ENCODE measurements around the gene FEM1A. TPM values are rescaled to one million over a fixed set of nuclear protein-coding genes. Genes with fewer than 3 reads are reported as not detected.
A peak's percentile ranks its signal among the peaks of the same experiment; 100 is the strongest.

FEM1A gene
- total and polyA plus RNA-seq, 9 of the 15 experiments (the other 6 are each of a cell fraction or from before 2014, with no cell fraction given) = 0.08 to 19.0 (median 6.8) TPM

- ChIA-PET CTCF (ENCODE audit: low intra/inter-chr PET ratio) (interaction anchor here (0.7 kb wide), 1 partner anchor 17 kb away, joined by 3 read pairs; no protein-coding TSS in a partner anchor), POLR2A (no interaction called here)
- Histone ChIP-seq H3K4me3 (peak overlapping the region; percentile 28), H3K9me1 (ENCODE audit: control insufficient read depth, insufficient read depth, low read length) (no peaks in the 10 kb centered on the region), H4K20me1 (replicated peaks; ENCODE audit: control insufficient read depth, insufficient read depth, low read length) (peaks cover 19% of the 10 kb centered on the region), H2AFZ (ENCODE audit: low read depth, low read length) (no peak overlapping the region), H3K4me2 (ENCODE audit: insufficient read depth, low read length) (peak overlapping the region; percentile 64), H3K4me1 (replicated peaks in 1 of 2; ENCODE audit: control insufficient read depth in 2 of 2, insufficient read depth in 2 of 2, low read length in 2 of 2) (peaks cover 14 to 47% of the 10 kb centered on the region in 2 experiments), H3K79me2 (ENCODE audit: control insufficient read depth, insufficient read depth, low read length) (peaks cover 53% of the 10 kb centered on the region), H3K36me3 (ENCODE audit: control insufficient read depth, insufficient read depth, low read length) (peaks cover 47% of the 10 kb centered on the region; the same call in 2 of the 3 replicates), H3K9ac (ENCODE audit: insufficient read depth in 1 of 2, low read depth in 2 of 2, low read length in 2 of 2) (peak overlapping the region in 1 of 2 experiments; percentile 100; a peak in 3 of 4 replicates), H3K27ac (ENCODE audit: extremely low read depth, low read depth, low read length) (peak overlapping the region; percentile 2; the same call in 1 of the 3 replicates), H3K9me3 (replicated peaks; ENCODE audit: control insufficient read depth, insufficient read depth, low read depth, low read length) (no peaks in the 10 kb centered on the region), H3K27me3 (ENCODE audit: control insufficient read depth in 2 of 2, insufficient read depth in 2 of 2, low read length in 2 of 2) (no peaks in the 10 kb centered on the region)
- in situ Hi-C loops (cut with MboI) (loop anchor here (5.0 to 10.0 kb wide), 2 partner anchors 63 to 220 kb away; no protein-coding TSS in a partner anchor), intact Hi-C loops (cut with micrococcal nuclease) (no loop called here)
- ATAC-seq = no peak
- no peak for FAIRE-seq
- WGBS (ENCODE audit: insufficient coverage, low coverage, missing lambda C conversion rate) = 73% methylated on average over 11 of the region's 11 CpGs
- peak in 1 of 3 experiments; percentile 16 for TF ChIP-seq YY1 (IDR thresholded peaks at IDR 0.05; ENCODE audit: borderline replicate concordance in 1 of 3, control insufficient read depth in 1 of 3, extremely low read depth in 1 of 3, insufficient read depth in 3 of 3, insufficient read length in 1 of 3, insufficient replicate concordance in 2 of 3, low read depth in 1 of 3, low read length in 2 of 3)
- TF ChIP-seq RBFOX2 (IDR thresholded peaks at IDR 0.05; ENCODE audit: low read depth, low read length) = peak; percentile 20; the same call in 1 of the 2 replicates
- no peak for TF ChIP-seq ZSCAN29 (IDR thresholded peaks at IDR 0.05)
- peak in 1 of 4 experiments; percentile 7 for DNase-seq (ENCODE audit: extremely low read depth in 1 of 4, low spot score in 3 of 4)
- no TSS peak for BruUV-seq (replicated peaks)
Measured at GRCh38 chr19:4794971-4795370, 3.4 kb downstream of the FEM1A start.

- Histone ChIP-seq H3K4me3 (peak overlapping the region; percentile 28; the same call in 1 of the 2 replicates), H3K27ac (ENCODE audit: extremely low read depth, low read depth, low read length) (no peak overlapping the region), H3K36me3 (ENCODE audit: control insufficient read depth, insufficient read depth, low read length) (peaks cover 47% of the 10 kb centered on the region; the same call in 2 of the 3 replicates), H4K20me1 (replicated peaks; ENCODE audit: control insufficient read depth, insufficient read depth, low read length) (peaks cover 19% of the 10 kb centered on the region), H3K79me2 (ENCODE audit: control insufficient read depth, insufficient read depth, low read length) (peaks cover 53% of the 10 kb centered on the region), H3K9me3 (replicated peaks; ENCODE audit: control insufficient read depth, insufficient read depth, low read depth, low read length) (no peaks in the 10 kb centered on the region), H2AFZ (ENCODE audit: low read depth, low read length) (no peak overlapping the region), H3K9me1 (ENCODE audit: control insufficient read depth, insufficient read depth, low read length) (no peaks in the 10 kb centered on the region), H3K27me3 (ENCODE audit: control insufficient read depth in 2 of 2, insufficient read depth in 2 of 2, low read length in 2 of 2) (no peaks in the 10 kb centered on the region), H3K9ac (ENCODE audit: insufficient read depth in 1 of 2, low read depth in 2 of 2, low read length in 2 of 2) (peak overlapping the region in 1 of 2 experiments; percentile 100; a peak in 1 of 4 replicates), H3K4me2 (ENCODE audit: insufficient read depth, low read length) (peak overlapping the region; percentile 64), H3K4me1 (replicated peaks in 1 of 2; ENCODE audit: control insufficient read depth in 2 of 2, insufficient read depth in 2 of 2, low read length in 2 of 2) (peaks cover 14 to 51% of the 10 kb centered on the region in 2 experiments)
- ChIA-PET POLR2A (no interaction called here), CTCF (ENCODE audit: low intra/inter-chr PET ratio) (no interaction called here)
- FAIRE-seq (no peak), ATAC-seq (no peak), DNase-seq (ENCODE audit: extremely low read depth in 1 of 4, low spot score in 3 of 4) (peak in 1 of 4 experiments; percentile 7)
- TF ChIP-seq RFX7 (CRISPR knock-in tag; IDR thresholded peaks at IDR 0.05) (no peak), ZNF76 (CRISPR knock-in tag; IDR thresholded peaks at IDR 0.05; ENCODE audit: borderline replicate concordance) (no peak)
- TF ChIP-seq, protein P1, sequence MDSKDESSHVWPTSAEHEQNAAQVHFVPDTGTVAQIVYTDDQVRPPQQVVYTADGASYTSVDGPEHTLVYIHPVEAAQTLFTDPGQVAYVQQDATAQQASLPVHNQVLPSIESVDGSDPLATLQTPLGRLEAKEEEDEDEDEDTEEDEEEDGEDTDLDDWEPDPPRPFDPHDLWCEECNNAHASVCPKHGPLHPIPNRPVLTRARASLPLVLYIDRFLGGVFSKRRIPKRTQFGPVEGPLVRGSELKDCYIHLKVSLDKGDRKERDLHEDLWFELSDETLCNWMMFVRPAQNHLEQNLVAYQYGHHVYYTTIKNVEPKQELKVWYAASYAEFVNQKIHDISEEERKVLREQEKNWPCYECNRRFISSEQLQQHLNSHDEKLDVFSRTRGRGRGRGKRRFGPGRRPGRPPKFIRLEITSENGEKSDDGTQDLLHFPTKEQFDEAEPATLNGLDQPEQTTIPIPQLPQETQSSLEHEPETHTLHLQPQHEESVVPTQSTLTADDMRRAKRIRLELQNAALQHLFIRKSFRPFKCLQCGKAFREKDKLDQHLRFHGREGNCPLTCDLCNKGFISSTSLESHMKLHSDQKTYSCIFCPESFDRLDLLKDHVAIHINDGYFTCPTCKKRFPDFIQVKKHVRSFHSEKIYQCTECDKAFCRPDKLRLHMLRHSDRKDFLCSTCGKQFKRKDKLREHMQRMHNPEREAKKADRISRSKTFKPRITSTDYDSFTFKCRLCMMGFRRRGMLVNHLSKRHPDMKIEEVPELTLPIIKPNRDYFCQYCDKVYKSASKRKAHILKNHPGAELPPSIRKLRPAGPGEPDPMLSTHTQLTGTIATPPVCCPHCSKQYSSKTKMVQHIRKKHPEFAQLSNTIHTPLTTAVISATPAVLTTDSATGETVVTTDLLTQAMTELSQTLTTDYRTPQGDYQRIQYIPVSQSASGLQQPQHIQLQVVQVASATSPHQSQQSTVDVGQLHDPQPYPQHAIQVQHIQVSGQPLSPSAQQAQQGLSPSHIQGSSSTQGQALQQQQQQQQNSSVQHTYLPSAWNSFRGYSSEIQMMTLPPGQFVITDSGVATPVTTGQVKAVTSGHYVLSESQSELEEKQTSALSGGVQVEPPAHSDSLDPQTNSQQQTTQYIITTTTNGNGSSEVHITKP (IDR thresholded peaks at IDR 0.05; ENCODE audit: partially characterized antibody) = peak; percentile 25
- in situ Hi-C loops (cut with MboI) (loop anchor here (10.0 kb wide), 1 partner anchor 221 kb away; no protein-coding TSS in a partner anchor), intact Hi-C loops (cut with micrococcal nuclease) (no loop called here)
- no TSS peak for BruUV-seq (replicated peaks)
- 75% methylated on average over 9 of the region's 9 CpGs for WGBS (ENCODE audit: insufficient coverage, low coverage, missing lambda C conversion rate)
Measured at GRCh38 chr19:4795400-4795799, 3.9 kb downstream of the FEM1A start.
